ENCODE measurements around the gene HSD3B2. TPM values are rescaled to one million over a fixed set of nuclear protein-coding genes. Genes with fewer than 3 reads are reported as not detected.

HSD3B2 gene
- total and polyA plus RNA-seq, 2 donors (not counting 3 experiments of a cell fraction or from before 2014, with no cell fraction given) = not detected

GRCh38 chr1:119371815-119372214, 43.1 kb upstream of the HSD3B2 start:
- no peak overlapping the region for H3K9ac ChIP-seq (replicated peaks; ENCODE audit: extremely low read depth, insufficient read depth, low read length)
- no peaks in the 10 kb centered on the region for H3K36me3 ChIP-seq (ENCODE audit: control insufficient read depth in 2 of 2, extremely low read depth in 1 of 2, insufficient read depth in 2 of 2, low read length in 2 of 2)
- H3K27ac ChIP-seq (ENCODE audit: insufficient read depth, low read depth, low read length) = no peak overlapping the region
- ChIA-PET POLR2A (no interaction called here), CTCF (no interaction called here)
- no peak for FAIRE-seq
- H2AFZ ChIP-seq (ENCODE audit: low read depth, low read length) = no peak overlapping the region
- H3K79me2 ChIP-seq (ENCODE audit: control insufficient read depth, insufficient read depth, low read length) = no peaks in the 10 kb centered on the region
- no peaks in the 10 kb centered on the region for H3K9me1 ChIP-seq (replicated peaks; ENCODE audit: control insufficient read depth, extremely low read depth, insufficient read depth, low read length)
- intact Hi-C loops (cut with micrococcal nuclease) = no loop called here
- no peaks in the 10 kb centered on the region for H3K4me1 ChIP-seq (ENCODE audit: control insufficient read depth, extremely low read depth, insufficient read depth, low read length)
- BruUV-seq (replicated peaks) = no TSS peak
- H4K20me1 ChIP-seq (replicated peaks; ENCODE audit: control insufficient read depth, extremely low read depth, insufficient read depth, low read length) = no peaks in the 10 kb centered on the region
- no peak for DNase-seq (ENCODE audit: low read depth, low spot score)
- H3K9me3 ChIP-seq (replicated peaks; ENCODE audit: control insufficient read depth, insufficient read depth, low read length) = no peaks in the 10 kb centered on the region
- no peak overlapping the region for H3K4me3 ChIP-seq (replicated peaks in 1 of 3; ENCODE audit: insufficient read depth in 1 of 3, low read depth in 1 of 3, low read length in 3 of 3)
- dilution Hi-C loops (cut with MboI; ENCODE audit: extremely low pct_ligation_motif_present, low sequenced_read_pairs) = no loop called here
- no peak for TF ChIP-seq EZH2 (IDR thresholded peaks at IDR 0.05; ENCODE audit: borderline replicate concordance, low read depth, low read length, severe bottlenecking)
- TF ChIP-seq POLR2A (IDR thresholded peaks at IDR 0.05; ENCODE audit: low read depth, low read length) = no peak
- TF ChIP-seq MYC (IDR thresholded peaks at IDR 0.05; ENCODE audit: low read depth, low read length) = no peak
- TF ChIP-seq GATA2 (IDR thresholded peaks at IDR 0.05; ENCODE audit: insufficient read depth, insufficient read length, low read depth, low read length) = no peak
- TF ChIP-seq MAX (IDR thresholded peaks at IDR 0.05; ENCODE audit: insufficient read depth, insufficient read length) = no peak
- TF ChIP-seq FOS (IDR thresholded peaks at IDR 0.05; ENCODE audit: borderline replicate concordance, insufficient read depth, low read length) = no peak
- no peak for TF ChIP-seq CTCF (IDR thresholded peaks at IDR 0.05; ENCODE audit: extremely low read depth in 1 of 2, insufficient read depth in 1 of 2, low read depth in 1 of 2, low read length in 2 of 2)
- TF ChIP-seq POLR2AphosphoS5 (IDR thresholded peaks at IDR 0.05; ENCODE audit: insufficient read depth, low read depth, low read length) = no peak
- no peak for TF ChIP-seq JUN (IDR thresholded peaks at IDR 0.05; ENCODE audit: borderline replicate concordance, insufficient read depth, insufficient read length, low read depth)
- H3K27me3 ChIP-seq (ENCODE audit: control insufficient read depth in 2 of 2, insufficient read depth in 2 of 2, low read length in 2 of 2) = peaks cover 3 to 4% of the 10 kb centered on the region in 2 experiments
- no peak overlapping the region for H3K4me2 ChIP-seq (ENCODE audit: insufficient read depth, low read length)

All from endothelial cell of umbilical vein (primary cell).